Measurements from ENCODE around the gene ERC2. TPM values are rescaled to one million over a fixed set of nuclear protein-coding genes. Genes with fewer than 3 reads are reported as not detected.

The ERC2 gene
- total RNA-seq, 2 experiments from 2014 or later, result not detected

DNA sequence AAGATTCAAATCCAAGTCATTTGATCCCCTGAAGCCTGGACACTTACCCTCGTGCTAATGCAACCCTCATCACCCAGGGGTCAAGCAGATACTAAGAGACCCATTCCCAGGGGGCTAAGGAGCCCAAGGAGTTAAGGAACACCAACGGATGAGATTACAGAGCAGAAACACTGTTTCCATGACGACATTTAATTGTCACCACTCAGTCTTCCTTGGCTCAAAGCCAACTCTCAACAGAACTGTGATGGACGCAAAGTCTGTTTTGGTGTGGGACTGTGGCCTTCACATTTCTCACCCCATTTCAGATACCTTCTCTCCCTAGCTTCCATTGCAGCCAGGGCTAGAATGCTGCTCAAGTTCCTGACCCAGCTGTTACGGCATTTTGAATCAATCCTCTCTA lies 597.7 kb downstream of the ERC2 start:
- H3K9me3 ChIP-seq (ENCODE audit: low read length), result no peaks in the 10 kb centered on the region
- H3K79me2 ChIP-seq (ENCODE audit: insufficient read depth, low read depth, low read length), result no peaks in the 10 kb centered on the region
- no TSS peak for BruUV-seq (replicated peaks)
- no peaks in the 10 kb centered on the region for H3K9me2 ChIP-seq (ENCODE audit: insufficient read depth, low read length)
- no peak for DNase-seq (ENCODE audit: low spot score)
- H3K4me2 ChIP-seq (ENCODE audit: low read length), result no peak overlapping the region
- CTCF ChIA-PET (ENCODE audit: unreplicated experiment), result no interaction called here
- H3K36me3 ChIP-seq (ENCODE audit: insufficient read depth, low read length), result no peaks in the 10 kb centered on the region
- no peak overlapping the region for H2AFZ ChIP-seq (ENCODE audit: low read length)
- intact Hi-C loops (cut with micrococcal nuclease; ENCODE audit: unreplicated experiment), result no loop called here
- POLR2A ChIA-PET, result no interaction called here
- H4K20me1 ChIP-seq (ENCODE audit: insufficient read depth, low read length), result no peaks in the 10 kb centered on the region
- no peak for TF ChIP-seq EZH2phosphoT487 (IDR thresholded peaks at IDR 0.05; ENCODE audit: borderline replicate concordance, low read depth, low read length)
- TF ChIP-seq, protein P1, sequence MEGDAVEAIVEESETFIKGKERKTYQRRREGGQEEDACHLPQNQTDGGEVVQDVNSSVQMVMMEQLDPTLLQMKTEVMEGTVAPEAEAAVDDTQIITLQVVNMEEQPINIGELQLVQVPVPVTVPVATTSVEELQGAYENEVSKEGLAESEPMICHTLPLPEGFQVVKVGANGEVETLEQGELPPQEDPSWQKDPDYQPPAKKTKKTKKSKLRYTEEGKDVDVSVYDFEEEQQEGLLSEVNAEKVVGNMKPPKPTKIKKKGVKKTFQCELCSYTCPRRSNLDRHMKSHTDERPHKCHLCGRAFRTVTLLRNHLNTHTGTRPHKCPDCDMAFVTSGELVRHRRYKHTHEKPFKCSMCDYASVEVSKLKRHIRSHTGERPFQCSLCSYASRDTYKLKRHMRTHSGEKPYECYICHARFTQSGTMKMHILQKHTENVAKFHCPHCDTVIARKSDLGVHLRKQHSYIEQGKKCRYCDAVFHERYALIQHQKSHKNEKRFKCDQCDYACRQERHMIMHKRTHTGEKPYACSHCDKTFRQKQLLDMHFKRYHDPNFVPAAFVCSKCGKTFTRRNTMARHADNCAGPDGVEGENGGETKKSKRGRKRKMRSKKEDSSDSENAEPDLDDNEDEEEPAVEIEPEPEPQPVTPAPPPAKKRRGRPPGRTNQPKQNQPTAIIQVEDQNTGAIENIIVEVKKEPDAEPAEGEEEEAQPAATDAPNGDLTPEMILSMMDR (conservative IDR thresholded peaks at IDR 0.05; ENCODE audit: low read length), result no peak
- no peak overlapping the region for H3K4me3 ChIP-seq (ENCODE audit: low read depth, low read length, poor library complexity, severe bottlenecking)
- H3K27ac ChIP-seq (ENCODE audit: low read depth, low read length, poor library complexity, severe bottlenecking), result no peak overlapping the region
- no peaks in the 10 kb centered on the region for H3K4me1 ChIP-seq (ENCODE audit: insufficient read depth, low read length, poor library complexity, severe bottlenecking)

GRCh38 chr3:55868347-55868746 lies 599.9 kb downstream of the ERC2 start:
- Histone ChIP-seq H2AFZ (ENCODE audit: low read length) (no peak overlapping the region), H3K27ac (ENCODE audit: low read depth, low read length, poor library complexity, severe bottlenecking) (no peak overlapping the region), H3K36me3 (ENCODE audit: insufficient read depth, low read length) (no peaks in the 10 kb centered on the region), H3K9me3 (ENCODE audit: low read length) (no peaks in the 10 kb centered on the region), H3K4me2 (ENCODE audit: low read length) (no peak overlapping the region), H3K9me2 (ENCODE audit: insufficient read depth, low read length) (no peaks in the 10 kb centered on the region), H4K20me1 (ENCODE audit: insufficient read depth, low read length) (no peaks in the 10 kb centered on the region), H3K79me2 (ENCODE audit: insufficient read depth, low read depth, low read length) (no peaks in the 10 kb centered on the region), H3K4me3 (ENCODE audit: low read depth, low read length, poor library complexity, severe bottlenecking) (no peak overlapping the region), H3K4me1 (ENCODE audit: insufficient read depth, low read length, poor library complexity, severe bottlenecking) (no peaks in the 10 kb centered on the region)
- intact Hi-C loops (cut with micrococcal nuclease; ENCODE audit: unreplicated experiment), result no loop called here
- CTCF ChIA-PET (ENCODE audit: unreplicated experiment), result no interaction called here
- no TSS peak for BruUV-seq (replicated peaks)
- TF ChIP-seq, protein P1 (conservative IDR thresholded peaks at IDR 0.05; ENCODE audit: low read length), result peak; percentile 55
- no peak for TF ChIP-seq EZH2phosphoT487 (IDR thresholded peaks at IDR 0.05; ENCODE audit: borderline replicate concordance, low read depth, low read length)
- peak; percentile 12 for DNase-seq (ENCODE audit: low spot score)
- POLR2A ChIA-PET, result interaction anchor here (0.6 kb wide), 1 partner anchor 1203 kb away, joined by 4 read pairs; no protein-coding TSS in a partner anchor

DNA sequence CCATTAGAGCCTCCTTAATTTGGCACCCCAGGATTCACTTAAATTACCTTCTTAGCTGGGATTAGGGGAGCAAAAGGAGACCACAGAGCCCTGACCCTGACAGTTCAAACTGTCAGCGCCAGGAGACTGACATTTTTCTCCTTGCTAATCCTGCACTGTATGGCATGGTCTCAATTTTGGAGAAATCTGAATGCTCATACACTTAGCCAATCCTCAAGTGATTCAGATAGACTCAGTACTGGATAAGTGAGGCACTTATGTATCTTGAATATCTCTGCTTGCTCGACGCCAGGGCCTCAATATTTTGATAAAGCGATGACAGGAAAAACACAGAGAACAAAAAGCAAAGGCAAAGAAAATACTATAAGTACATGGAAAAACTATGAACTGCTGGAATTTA lies 605.2 kb downstream of the ERC2 start:
- no peak overlapping the region for H3K27ac ChIP-seq (ENCODE audit: low read depth, low read length, poor library complexity, severe bottlenecking)
- no peaks in the 10 kb centered on the region for H3K36me3 ChIP-seq (ENCODE audit: insufficient read depth, low read length)
- no peak overlapping the region for H3K4me2 ChIP-seq (ENCODE audit: low read length)
- POLR2A ChIA-PET, result no interaction called here
- no peak for DNase-seq (ENCODE audit: low spot score)
- H3K9me2 ChIP-seq (ENCODE audit: insufficient read depth, low read length), result no peaks in the 10 kb centered on the region
- no peak overlapping the region for H2AFZ ChIP-seq (ENCODE audit: low read length)
- BruUV-seq (replicated peaks), result no TSS peak
- H3K4me1 ChIP-seq (ENCODE audit: insufficient read depth, low read length, poor library complexity, severe bottlenecking), result no peaks in the 10 kb centered on the region
- TF ChIP-seq, protein P1 (conservative IDR thresholded peaks at IDR 0.05; ENCODE audit: low read length), result no peak
- TF ChIP-seq EZH2phosphoT487 (IDR thresholded peaks at IDR 0.05; ENCODE audit: borderline replicate concordance, low read depth, low read length), result no peak
- CTCF ChIA-PET (ENCODE audit: unreplicated experiment), result no interaction called here
- no peaks in the 10 kb centered on the region for H3K9me3 ChIP-seq (ENCODE audit: low read length)
- no peaks in the 10 kb centered on the region for H3K79me2 ChIP-seq (ENCODE audit: insufficient read depth, low read depth, low read length)
- H4K20me1 ChIP-seq (ENCODE audit: insufficient read depth, low read length), result no peaks in the 10 kb centered on the region
- intact Hi-C loops (cut with micrococcal nuclease; ENCODE audit: unreplicated experiment), result no loop called here
- no peak overlapping the region for H3K4me3 ChIP-seq (ENCODE audit: low read depth, low read length, poor library complexity, severe bottlenecking)

All from OCI-LY7 (cell line).